Activated T-helper 17 cell treated with anti-CD3 and anti-CD28 coated beads, Interleukin-2, amount 50 U/mL, for 72 hours (primary cell): ENCODE measurements around the gene STXBP3. TPM values are rescaled to one million over a fixed set of nuclear protein-coding genes. Genes with fewer than 3 reads are reported as not detected.
"Not testable (repeated sequence)": the region's sequence is repeated elsewhere in the genome, so short reads cannot be mapped to it uniquely, and the experiment has no call there.

ENCODE experiments used
- ATAC-seq: fragments of 150-1000 bp; cut with Tn5 transposase; replicated peaks from 2 replicates; pipeline ENCODE4 v1.10.0; 2021; ENCODE audit warnings: mild to moderate bottlenecking, moderate library complexity
- H3K27ac Mint-ChIP-seq: one replicate; pipeline ENCODE4 v1.8.0; 2022; ENCODE audit warnings: mixed read lengths
- H3K27me3 Mint-ChIP-seq: one replicate; pipeline ENCODE4 v1.8.0; 2022; ENCODE audit warnings: mixed read lengths
- H3K36me3 Mint-ChIP-seq: one replicate; pipeline ENCODE4 v1.8.0; 2022; ENCODE audit warnings: low read depth, mild to moderate bottlenecking, mixed read lengths
- H3K4me1 Mint-ChIP-seq: one replicate; pipeline ENCODE4 v1.8.0; 2022; ENCODE audit warnings: mixed read lengths
- H3K4me3 Mint-ChIP-seq: one replicate; pipeline ENCODE4 v1.8.0; 2022; ENCODE audit warnings: mild to moderate bottlenecking, mixed read lengths
- H3K9me3 Mint-ChIP-seq: one replicate; pipeline ENCODE4 v1.8.0; 2022; ENCODE audit warnings: mixed read lengths
- total RNA-seq, 2 donors: library from RNA; stranded (reverse); gene quantifications; one replicate each; pipeline ENCODE4 v1.2.3, GENCODE V29; 2022

STXBP3 gene, protein sequence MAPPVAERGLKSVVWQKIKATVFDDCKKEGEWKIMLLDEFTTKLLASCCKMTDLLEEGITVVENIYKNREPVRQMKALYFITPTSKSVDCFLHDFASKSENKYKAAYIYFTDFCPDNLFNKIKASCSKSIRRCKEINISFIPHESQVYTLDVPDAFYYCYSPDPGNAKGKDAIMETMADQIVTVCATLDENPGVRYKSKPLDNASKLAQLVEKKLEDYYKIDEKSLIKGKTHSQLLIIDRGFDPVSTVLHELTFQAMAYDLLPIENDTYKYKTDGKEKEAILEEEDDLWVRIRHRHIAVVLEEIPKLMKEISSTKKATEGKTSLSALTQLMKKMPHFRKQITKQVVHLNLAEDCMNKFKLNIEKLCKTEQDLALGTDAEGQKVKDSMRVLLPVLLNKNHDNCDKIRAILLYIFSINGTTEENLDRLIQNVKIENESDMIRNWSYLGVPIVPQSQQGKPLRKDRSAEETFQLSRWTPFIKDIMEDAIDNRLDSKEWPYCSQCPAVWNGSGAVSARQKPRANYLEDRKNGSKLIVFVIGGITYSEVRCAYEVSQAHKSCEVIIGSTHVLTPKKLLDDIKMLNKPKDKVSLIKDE
- total RNA-seq = 10 to 100 TPM; 41.0 to 52.3 TPM

DNA sequence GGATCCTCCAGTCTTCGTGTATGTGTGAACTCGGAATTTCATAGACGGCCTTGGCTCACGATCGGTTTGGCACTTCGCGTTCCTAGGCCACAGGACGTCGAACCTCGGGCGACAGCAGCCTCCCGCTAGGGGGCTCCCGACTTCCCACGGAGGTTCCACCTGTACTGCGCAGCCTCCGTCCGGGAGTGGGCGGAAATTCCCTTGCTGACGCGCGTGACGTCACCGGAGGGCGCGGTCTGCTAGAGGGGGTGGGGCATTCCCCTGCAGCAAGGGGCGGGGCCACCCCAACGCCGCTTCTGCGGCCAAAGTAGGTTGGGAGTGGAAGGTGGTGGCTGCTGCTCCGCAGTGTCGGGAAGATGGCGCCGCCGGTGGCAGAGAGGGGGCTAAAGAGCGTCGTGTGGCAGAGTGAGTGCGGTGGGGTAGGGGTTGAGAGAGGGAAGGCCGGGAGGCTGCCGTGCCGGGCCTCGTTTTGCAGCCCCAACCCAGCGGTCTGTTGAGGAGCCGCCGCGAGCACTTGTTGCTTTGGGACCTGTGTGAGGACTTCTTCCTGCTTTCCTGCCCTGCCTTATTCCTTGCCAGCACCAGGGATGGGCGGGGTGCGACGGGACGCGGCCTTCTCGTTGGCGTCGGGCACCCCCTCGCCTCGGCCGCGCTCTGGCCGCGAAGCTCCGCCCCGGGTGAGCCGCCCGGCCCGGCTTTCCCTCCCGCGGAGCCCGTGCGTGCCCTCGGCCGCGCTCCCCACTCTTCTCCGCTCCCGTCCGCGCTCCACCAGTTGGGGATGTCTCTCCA, at the start of gene STXBP3:
Gene STXBP3, plus strand, starts transcription at position 293 of the 789 bp plus-strand sequence. Its CDS starts 64 bp downstream, at position 357.
- H3K27ac Mint-ChIP-seq = peak within 1 kb of the TSS; percentile 97
- no peaks in the 10 kb centered on the region for H3K9me3 Mint-ChIP-seq
- peak; percentile 94 for ATAC-seq
- peak within 1 kb of the TSS; percentile 98 for H3K4me3 Mint-ChIP-seq
- peaks cover 21% of the 10 kb centered on the region for H3K4me1 Mint-ChIP-seq
- peaks cover 41% of the 10 kb centered on the region for H3K36me3 Mint-ChIP-seq
- no peaks in the 10 kb centered on the region for H3K27me3 Mint-ChIP-seq

DNA sequence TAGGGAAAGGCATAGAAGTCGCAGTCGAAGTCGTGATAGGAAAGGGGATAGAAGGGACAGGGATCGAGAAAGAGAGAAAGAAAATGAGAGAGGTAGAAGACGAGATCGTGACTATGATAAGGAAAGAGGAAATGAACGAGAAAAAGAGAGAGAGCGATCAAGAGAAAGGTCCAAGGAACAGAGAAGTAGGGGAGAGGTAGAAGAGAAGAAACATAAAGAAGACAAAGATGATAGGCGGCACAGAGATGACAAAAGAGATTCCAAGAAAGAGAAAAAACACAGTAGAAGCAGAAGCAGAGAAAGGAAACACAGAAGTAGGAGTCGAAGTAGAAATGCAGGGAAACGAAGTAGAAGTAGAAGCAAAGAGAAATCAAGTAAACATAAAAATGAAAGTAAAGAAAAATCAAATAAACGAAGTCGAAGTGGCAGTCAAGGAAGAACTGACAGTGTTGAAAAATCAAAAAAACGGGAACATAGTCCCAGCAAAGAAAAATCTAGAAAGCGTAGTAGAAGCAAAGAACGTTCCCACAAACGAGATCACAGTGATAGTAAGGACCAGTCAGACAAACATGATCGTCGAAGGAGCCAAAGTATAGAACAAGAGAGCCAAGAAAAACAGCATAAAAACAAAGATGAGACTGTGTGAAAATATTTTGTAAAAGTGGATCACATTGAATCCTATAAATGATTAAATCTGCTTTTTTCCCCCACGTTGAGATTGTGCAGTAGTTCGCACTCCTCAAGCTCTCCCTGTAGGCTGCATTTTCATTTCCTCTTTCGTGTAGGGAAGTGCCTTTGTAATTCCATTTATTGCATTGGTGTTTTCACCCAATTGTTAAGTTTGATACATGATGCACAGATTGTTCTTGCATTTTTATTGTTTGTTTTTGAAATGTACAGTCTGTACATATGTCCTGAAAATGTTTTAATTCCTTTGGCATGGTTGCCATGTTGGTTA, 46.8 kb upstream of the STXBP3 start:
- H3K4me3 Mint-ChIP-seq = peak overlapping the region; percentile 94
- H3K4me1 Mint-ChIP-seq = peaks cover 26% of the 10 kb centered on the region
- H3K27ac Mint-ChIP-seq = peak overlapping the region; percentile 87
- no peak for ATAC-seq
- H3K36me3 Mint-ChIP-seq = peaks cover 92% of the 10 kb centered on the region
- H3K9me3 Mint-ChIP-seq = no peaks in the 10 kb centered on the region
- H3K27me3 Mint-ChIP-seq = no peaks in the 10 kb centered on the region

DNA sequence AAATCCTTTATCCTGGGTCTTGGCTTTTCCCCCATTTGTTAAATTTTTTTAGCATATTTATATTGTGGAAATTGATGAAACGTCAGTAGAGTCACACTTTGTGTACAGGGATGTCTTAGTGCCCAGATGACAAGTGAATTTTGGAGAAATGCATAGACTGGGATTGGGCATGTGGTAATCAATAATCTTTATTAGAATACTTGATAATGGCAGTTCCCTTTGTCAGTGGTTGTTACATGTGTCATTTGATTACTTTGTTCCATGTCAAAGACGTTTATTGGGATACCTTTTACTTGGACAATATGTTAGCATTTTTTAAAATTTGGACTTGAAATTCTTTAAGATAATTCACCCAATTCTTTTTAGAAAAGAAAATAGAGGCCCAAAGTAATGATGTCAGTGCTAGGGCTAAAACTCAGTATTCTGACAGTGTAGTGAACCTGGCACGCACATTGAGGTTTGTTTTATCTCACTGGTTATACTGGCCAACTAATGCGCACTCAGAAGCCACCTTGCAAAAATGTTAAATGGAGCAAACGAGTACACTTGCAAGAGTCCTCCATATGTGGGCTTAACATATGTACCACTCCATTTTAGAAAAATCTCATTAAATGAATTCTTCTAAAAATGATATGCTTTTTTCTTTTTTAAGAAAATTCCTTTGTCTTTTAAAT, 45.2 kb upstream of the STXBP3 start:
- no peak overlapping the region for H3K27ac Mint-ChIP-seq
- no peak for ATAC-seq
- H3K4me3 Mint-ChIP-seq = no peak overlapping the region
- H3K36me3 Mint-ChIP-seq = peaks cover 76% of the 10 kb centered on the region
- peaks cover 33% of the 10 kb centered on the region for H3K4me1 Mint-ChIP-seq
- H3K27me3 Mint-ChIP-seq = no peaks in the 10 kb centered on the region
- H3K9me3 Mint-ChIP-seq = no peaks in the 10 kb centered on the region

DNA sequence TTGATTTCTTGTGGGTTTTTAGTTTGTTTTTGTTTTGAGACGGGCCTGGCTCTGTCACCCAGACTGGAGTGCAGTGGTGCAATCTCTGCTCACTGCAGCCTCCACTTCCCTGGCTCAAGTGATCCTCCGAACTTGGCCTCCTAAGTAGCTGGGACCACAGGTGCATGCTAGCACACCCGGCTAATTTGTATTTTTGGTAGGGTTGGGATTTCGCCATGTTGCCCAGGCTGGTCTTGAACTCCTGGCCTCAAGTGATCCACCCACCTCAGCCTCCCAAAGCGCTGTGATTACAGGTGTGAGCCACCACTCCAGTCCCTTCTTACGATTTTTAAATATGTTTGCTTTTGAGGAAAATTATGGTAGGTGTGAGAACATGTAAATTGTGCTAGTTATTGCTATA, 44.4 kb upstream of the STXBP3 start:
- not testable (repeated sequence) for H3K4me3 Mint-ChIP-seq, ATAC-seq, H3K9me3 Mint-ChIP-seq, H3K27ac Mint-ChIP-seq, H3K27me3 Mint-ChIP-seq
- H3K4me1 Mint-ChIP-seq = peaks cover 33% of the 10 kb centered on the region
- H3K36me3 Mint-ChIP-seq = peaks cover 68% of the 10 kb centered on the region

DNA sequence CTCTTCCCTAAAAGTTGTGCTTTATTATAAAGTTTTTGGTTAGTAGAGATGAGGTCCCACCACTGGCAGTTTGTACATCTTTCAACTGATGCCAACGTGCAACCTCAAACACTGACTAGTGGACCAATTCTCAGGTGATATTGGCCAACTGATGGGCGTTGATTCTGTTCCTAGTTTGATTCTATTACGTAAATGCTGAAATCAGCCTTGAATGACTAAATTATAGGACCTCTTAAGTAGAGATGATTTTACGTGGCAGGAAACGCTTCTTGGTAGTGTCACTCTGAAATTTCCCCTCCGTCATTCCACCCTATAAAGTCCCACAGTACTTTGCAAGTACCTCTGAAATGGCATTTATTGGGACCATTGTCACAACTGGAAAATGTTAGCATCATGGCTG, 42.5 kb upstream of the STXBP3 start:
- Mint-ChIP-seq H3K27ac (peak overlapping the region; percentile 92), H3K27me3 (no peaks in the 10 kb centered on the region), H3K4me1 (peaks cover 28% of the 10 kb centered on the region), H3K9me3 (no peaks in the 10 kb centered on the region), H3K4me3 (peak overlapping the region; percentile 72), H3K36me3 (peaks cover 50% of the 10 kb centered on the region)
- peak; percentile 93 for ATAC-seq

DNA sequence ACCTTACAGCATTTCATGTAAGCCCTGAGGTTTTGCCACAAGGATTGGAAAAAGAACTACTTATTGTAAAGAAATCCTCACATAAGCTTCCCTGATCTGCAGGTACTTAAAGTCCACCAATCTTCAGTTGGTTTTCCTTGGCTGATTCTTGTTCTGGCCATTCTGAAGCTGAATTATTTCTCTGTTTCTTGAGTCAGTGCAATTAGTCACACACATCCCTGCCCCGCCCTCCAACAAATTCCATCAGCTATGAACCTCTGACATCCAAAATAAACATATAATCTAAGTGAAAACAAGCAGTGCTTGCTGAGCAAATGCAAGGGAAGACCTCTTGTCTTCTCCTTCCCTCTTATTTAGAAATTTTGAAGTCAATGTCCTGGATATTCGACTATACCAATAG, 42.0 kb upstream of the STXBP3 start:
- peak overlapping the region; percentile 72 for H3K4me3 Mint-ChIP-seq
- peak overlapping the region; percentile 92 for H3K27ac Mint-ChIP-seq
- H3K4me1 Mint-ChIP-seq = peaks cover 25% of the 10 kb centered on the region
- H3K36me3 Mint-ChIP-seq = peaks cover 44% of the 10 kb centered on the region
- H3K9me3 Mint-ChIP-seq = no peaks in the 10 kb centered on the region
- ATAC-seq = no peak
- H3K27me3 Mint-ChIP-seq = no peaks in the 10 kb centered on the region

DNA sequence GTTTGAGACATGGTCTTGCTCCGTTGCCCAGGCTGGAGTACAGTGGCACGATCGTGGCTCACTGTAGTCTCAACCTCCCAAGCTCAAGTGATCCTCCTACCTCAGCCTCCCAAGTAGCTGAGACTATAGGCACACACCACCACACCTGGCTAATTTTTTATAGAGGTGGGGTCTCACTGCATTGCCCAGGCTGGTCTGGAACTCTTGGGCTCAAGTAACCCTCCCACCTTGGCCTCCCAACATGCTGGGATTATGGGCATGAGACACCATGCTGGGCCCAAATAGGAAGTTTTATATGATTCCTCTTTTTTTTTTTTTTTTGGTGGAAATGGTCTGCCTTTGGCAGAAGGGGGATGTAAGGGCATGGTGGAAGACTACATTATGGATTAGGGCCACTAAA, 39.8 kb upstream of the STXBP3 start:
- Mint-ChIP-seq H3K9me3 (no peaks in the 10 kb centered on the region), H3K27ac (peak overlapping the region; percentile 7), H3K4me1 (peaks cover 19% of the 10 kb centered on the region), H3K27me3 (no peaks in the 10 kb centered on the region), H3K4me3 (no peak overlapping the region), H3K36me3 (peaks cover 23% of the 10 kb centered on the region)
- ATAC-seq = no peak

DNA sequence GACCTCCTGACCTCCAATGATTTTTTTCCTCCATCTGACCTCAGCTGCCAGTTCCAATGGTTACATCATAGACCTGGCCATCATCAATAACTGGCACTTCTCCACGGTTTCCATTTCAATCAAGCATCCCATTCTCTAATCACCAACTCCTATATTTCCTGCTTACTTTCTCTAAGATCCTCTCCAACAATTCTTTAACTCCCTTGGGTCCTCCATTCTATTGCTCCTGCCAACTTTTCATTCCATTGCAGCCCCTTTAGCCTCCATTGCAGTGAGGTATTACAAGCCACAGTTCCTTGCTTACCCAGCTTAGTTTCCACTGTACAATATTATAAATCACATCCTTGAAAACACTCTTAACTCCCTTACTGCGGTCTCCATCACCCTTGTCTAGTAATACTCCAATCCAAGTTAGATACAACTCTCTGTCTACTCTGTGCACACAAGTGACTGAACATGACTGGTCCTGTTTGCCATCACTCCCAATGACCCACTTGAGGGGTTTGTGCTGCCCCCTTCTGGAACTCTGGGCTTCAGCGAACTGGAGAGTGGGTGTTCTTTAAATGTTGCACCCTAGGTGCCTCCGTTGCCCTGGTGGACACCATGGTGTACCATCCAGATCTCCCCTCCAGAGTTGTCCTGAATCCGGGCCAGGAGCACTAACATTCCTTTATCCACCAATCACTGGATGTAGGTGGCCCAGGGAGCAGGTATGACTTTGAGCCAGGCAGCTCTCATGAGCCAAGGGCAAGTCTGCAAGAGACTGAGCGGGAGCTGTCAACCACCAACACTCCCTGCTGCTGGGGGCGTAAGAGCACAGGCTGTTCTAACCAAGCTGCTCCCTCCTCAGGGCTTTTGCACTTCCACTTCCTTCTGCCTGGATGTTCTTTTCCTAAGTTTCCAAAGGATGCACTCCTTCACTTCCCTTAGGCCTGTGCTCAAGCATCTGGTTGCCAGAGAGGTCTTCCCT, 37.5 kb upstream of the STXBP3 start:
- H3K4me1 Mint-ChIP-seq = peaks cover 19% of the 10 kb centered on the region

DNA sequence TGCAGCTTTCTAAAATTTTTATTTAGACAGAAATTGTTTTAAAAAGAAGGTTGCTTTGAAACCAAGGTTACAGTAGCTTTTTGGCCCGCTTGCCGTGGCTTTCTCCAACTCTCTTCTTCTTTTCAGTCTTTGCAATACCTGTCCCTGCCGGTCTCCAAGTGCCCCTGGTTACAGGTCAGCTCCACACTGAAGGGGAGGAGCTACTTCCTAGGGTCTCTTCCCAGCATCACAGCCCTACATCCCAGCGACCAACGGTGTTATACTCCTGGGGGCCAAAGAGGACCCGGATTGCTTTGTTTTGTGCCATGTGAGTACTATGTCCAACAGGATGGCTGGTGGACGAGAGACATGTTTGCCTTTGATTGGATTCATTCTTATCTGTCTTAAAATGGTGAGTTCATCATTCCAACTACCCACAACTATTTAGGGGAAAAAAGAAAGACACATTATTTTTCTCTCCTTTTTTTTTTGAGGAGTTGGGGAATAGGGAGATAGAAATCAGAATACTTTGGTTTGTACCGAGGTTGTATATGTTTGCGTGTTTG, 33.8 kb upstream of the STXBP3 start, which contains the start of gene FNDC7:
Gene FNDC7, plus strand, starts transcription at position 303 of the 545 bp plus-strand sequence. Its CDS starts 26 bp downstream, at position 329.
- no peak within 1 kb of the TSS for H3K27ac Mint-ChIP-seq
- no peaks in the 10 kb centered on the region for H3K36me3 Mint-ChIP-seq
- H3K4me1 Mint-ChIP-seq = peaks cover 7% of the 10 kb centered on the region
- H3K27me3 Mint-ChIP-seq = no peaks in the 10 kb centered on the region
- no peak for ATAC-seq
- H3K9me3 Mint-ChIP-seq = no peaks in the 10 kb centered on the region
- H3K4me3 Mint-ChIP-seq = no peak within 1 kb of the TSS

More for the DNA sequence above, 37.5 kb upstream of the STXBP3 start:
- Mint-ChIP-seq H3K4me3 (no peak overlapping the region), H3K9me3 (no peaks in the 10 kb centered on the region), H3K36me3 (peaks cover 1% of the 10 kb centered on the region), H3K27ac (no peak overlapping the region), H3K27me3 (no peaks in the 10 kb centered on the region)
- ATAC-seq = peak; percentile 77

DNA sequence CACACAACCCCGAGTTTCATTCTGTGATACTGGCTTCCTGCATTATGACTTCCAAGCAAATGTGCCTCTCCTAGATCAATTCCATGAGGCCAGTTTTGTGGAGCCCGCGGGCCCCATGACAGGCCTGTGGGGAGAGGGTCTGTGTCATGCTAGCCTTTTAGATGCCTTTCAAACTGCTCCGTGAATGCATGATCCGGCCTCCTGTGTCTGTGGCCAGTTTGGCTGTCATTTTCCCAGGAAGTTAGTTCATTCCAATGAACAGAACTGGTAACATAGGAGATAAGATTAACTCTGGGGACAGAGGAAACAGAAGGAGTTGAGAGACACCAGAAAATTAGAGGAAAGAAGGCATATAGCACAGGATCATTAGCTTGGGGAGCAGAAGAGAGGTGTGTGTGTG, 30.5 kb upstream of the STXBP3 start:
- no peaks in the 10 kb centered on the region for H3K27me3 Mint-ChIP-seq
- no peak for ATAC-seq
- no peak overlapping the region for H3K27ac Mint-ChIP-seq
- H3K36me3 Mint-ChIP-seq = no peaks in the 10 kb centered on the region
- H3K4me1 Mint-ChIP-seq = no peaks in the 10 kb centered on the region
- H3K4me3 Mint-ChIP-seq = no peak overlapping the region
- no peaks in the 10 kb centered on the region for H3K9me3 Mint-ChIP-seq

DNA sequence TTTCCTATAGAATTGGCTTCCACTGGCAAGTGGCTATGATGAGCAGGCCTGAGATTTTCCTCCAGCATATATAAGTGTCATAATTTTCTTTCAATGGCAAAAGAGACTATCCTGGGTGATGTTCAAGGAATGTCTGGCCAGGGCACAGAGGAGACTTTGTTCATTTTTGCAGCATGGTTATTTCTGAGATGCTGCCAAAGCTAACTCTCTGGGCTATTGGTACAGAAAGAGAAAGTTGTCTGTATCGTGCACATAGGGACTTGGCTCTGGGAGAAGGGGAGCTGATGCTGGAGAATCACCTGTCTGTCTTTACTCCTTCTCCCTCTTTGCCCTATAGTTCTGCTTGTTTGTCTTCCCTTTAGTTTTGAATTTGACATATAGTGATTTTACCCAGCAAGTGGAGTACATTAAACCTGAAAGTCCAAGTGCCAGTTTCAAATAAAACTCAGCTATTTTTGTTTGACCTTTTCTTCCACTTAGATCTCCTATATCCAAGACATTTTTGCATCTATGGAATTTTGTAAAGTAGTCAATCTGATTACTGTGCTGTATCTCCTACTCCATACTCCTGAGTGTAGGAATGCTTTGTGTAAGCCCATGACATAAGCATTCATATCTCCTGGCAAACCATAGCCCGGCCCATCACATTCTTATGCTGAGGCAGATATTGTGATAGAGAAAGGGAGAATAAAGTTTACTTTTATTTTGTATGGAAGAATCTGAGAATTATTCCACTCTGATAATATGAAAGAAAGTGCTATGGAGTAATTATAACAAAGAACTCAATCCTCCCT, 29.8 kb upstream of the STXBP3 start:
- ATAC-seq = no peak
- no peak overlapping the region for H3K27ac Mint-ChIP-seq
- H3K9me3 Mint-ChIP-seq = no peaks in the 10 kb centered on the region
- H3K4me1 Mint-ChIP-seq = no peaks in the 10 kb centered on the region
- no peak overlapping the region for H3K4me3 Mint-ChIP-seq
- no peaks in the 10 kb centered on the region for H3K27me3 Mint-ChIP-seq
- no peaks in the 10 kb centered on the region for H3K36me3 Mint-ChIP-seq
